Uterus (tissue), 2 donors: ENCODE results near the gene PLRG1.

Experiments used
- POLR2A ChIP-seq, 2 donors: fragments of 450-650 bp; IDR thresholded peaks; one replicate each; pipeline ENCODE4 v1.6.1; 2016; ENCODE audit warnings: antibody characterized with exemption in 2 of 2, mild to moderate bottlenecking in 1 of 2, moderate library complexity in 1 of 2
- TF ChIP-seq, protein P1 (sequence below), 4 experiments: fragments of 200-600 bp in 2 of 4; fragments of 450-650 bp in 2 of 4; sonication (generic) in 2 of 4; IDR thresholded peaks; one replicate each; pipeline ENCODE4 v1.5.1; 2016 to 2019; ENCODE audit warnings: antibody characterized with exemption in 4 of 4, mild to moderate bottlenecking in 2 of 4, moderate library complexity in 1 of 4

DNA sequence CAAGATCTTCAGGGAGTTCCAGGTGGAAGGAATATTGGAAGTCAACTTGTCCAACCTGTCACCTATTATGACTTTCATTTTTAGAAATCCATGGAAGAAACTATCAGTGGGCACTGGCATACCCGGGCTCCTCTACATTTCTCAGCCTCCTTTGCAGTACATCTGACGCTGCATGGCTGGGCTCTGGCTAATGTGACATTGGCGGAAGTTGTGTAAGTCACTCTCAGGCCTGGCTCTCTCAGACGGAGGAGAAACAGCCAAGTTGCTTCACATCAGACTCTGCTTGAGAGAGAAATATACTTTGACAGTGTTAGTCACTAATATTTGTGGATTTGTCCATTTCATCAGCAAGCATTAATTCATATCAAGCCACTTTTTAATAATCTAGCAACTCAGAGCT lies 63.1 kb downstream of the PLRG1 start:
- TF ChIP-seq, protein P1, sequence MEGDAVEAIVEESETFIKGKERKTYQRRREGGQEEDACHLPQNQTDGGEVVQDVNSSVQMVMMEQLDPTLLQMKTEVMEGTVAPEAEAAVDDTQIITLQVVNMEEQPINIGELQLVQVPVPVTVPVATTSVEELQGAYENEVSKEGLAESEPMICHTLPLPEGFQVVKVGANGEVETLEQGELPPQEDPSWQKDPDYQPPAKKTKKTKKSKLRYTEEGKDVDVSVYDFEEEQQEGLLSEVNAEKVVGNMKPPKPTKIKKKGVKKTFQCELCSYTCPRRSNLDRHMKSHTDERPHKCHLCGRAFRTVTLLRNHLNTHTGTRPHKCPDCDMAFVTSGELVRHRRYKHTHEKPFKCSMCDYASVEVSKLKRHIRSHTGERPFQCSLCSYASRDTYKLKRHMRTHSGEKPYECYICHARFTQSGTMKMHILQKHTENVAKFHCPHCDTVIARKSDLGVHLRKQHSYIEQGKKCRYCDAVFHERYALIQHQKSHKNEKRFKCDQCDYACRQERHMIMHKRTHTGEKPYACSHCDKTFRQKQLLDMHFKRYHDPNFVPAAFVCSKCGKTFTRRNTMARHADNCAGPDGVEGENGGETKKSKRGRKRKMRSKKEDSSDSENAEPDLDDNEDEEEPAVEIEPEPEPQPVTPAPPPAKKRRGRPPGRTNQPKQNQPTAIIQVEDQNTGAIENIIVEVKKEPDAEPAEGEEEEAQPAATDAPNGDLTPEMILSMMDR (IDR thresholded peaks at IDR 0.05) = no peak
- no peak for TF ChIP-seq POLR2A (IDR thresholded peaks at IDR 0.05)
